Measurements from ENCODE around the gene EBF3. TPM values are rescaled to one million over a fixed set of nuclear protein-coding genes. Genes with fewer than 3 reads are reported as not detected.

EBF3 gene
- total and polyA plus RNA-seq, 2 experiments from 2014 or later, result 0.27 to 0.49 TPM

DNA sequence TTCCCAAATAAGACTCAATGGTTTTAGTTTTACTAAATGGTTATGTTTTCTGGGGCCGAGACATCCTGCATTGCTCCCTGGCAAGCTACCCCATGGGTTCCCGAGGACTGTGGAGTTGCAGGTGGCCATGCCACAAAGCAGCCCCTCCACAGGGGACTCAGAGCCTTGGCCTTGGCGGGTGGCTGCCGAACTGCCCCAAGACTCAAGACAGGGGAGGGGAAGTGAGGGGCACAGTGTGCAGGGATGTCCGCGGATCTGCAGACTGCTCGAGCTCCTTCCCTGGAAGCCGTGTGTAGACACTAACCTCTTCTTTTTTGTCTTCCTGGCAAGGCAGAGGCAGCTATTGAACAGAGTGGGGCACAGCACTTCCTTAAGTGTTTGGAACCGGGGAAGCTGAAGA lies 154.6 kb downstream of the EBF3 start (continued):
- TF ChIP-seq, protein P1, sequence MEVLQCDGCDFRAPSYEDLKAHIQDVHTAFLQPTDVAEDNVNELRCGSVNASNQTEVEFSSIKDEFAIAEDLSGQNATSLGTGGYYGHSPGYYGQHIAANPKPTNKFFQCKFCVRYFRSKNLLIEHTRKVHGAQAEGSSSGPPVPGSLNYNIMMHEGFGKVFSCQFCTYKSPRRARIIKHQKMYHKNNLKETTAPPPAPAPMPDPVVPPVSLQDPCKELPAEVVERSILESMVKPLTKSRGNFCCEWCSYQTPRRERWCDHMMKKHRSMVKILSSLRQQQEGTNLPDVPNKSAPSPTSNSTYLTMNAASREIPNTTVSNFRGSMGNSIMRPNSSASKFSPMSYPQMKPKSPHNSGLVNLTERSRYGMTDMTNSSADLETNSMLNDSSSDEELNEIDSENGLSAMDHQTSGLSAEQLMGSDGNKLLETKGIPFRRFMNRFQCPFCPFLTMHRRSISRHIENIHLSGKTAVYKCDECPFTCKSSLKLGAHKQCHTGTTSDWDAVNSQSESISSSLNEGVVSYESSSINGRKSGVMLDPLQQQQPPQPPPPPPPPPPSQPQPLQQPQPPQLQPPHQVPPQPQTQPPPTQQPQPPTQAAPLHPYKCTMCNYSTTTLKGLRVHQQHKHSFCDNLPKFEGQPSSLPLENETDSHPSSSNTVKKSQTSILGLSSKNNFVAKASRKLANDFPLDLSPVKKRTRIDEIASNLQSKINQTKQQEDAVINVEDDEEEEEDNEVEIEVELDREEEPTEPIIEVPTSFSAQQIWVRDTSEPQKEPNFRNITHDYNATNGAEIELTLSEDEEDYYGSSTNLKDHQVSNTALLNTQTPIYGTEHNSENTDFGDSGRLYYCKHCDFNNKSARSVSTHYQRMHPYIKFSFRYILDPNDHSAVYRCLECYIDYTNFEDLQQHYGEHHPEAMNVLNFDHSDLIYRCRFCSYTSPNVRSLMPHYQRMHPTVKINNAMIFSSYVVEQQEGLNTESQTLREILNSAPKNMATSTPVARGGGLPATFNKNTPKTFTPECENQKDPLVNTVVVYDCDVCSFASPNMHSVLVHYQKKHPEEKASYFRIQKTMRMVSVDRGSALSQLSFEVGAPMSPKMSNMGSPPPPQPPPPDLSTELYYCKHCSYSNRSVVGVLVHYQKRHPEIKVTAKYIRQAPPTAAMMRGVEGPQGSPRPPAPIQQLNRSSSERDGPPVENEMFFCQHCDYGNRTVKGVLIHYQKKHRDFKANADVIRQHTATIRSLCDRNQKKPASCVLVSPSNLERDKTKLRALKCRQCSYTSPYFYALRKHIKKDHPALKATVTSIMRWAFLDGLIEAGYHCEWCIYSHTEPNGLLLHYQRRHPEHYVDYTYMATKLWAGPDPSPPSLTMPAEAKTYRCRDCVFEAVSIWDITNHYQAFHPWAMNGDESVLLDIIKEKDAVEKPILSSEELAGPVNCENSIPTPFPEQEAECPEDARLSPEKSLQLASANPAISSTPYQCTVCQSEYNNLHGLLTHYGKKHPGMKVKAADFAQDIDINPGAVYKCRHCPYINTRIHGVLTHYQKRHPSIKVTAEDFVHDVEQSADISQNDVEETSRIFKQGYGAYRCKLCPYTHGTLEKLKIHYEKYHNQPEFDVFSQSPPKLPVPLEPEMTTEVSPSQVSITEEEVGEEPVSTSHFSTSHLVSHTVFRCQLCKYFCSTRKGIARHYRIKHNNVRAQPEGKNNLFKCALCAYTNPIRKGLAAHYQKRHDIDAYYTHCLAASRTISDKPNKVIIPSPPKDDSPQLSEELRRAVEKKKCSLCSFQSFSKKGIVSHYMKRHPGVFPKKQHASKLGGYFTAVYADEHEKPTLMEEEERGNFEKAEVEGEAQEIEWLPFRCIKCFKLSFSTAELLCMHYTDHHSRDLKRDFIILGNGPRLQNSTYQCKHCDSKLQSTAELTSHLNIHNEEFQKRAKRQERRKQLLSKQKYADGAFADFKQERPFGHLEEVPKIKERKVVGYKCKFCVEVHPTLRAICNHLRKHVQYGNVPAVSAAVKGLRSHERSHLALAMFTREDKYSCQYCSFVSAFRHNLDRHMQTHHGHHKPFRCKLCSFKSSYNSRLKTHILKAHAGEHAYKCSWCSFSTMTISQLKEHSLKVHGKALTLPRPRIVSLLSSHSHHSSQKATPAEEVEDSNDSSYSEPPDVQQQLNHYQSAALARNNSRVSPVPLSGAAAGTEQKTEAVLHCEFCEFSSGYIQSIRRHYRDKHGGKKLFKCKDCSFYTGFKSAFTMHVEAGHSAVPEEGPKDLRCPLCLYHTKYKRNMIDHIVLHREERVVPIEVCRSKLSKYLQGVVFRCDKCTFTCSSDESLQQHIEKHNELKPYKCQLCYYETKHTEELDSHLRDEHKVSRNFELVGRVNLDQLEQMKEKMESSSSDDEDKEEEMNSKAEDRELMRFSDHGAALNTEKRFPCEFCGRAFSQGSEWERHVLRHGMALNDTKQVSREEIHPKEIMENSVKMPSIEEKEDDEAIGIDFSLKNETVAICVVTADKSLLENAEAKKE (CRISPR knock-in tag; IDR thresholded peaks at IDR 0.05), result no peak
- TF ChIP-seq JUNB (IDR thresholded peaks at IDR 0.05; ENCODE audit: unreplicated experiment) (no peak), STAT1 (IDR thresholded peaks at IDR 0.05; ENCODE audit: unreplicated experiment) (no peak), CTCF (conservative IDR thresholded peaks at IDR 0.05; ENCODE audit: low read depth in 2 of 2) (no peak)

DNA sequence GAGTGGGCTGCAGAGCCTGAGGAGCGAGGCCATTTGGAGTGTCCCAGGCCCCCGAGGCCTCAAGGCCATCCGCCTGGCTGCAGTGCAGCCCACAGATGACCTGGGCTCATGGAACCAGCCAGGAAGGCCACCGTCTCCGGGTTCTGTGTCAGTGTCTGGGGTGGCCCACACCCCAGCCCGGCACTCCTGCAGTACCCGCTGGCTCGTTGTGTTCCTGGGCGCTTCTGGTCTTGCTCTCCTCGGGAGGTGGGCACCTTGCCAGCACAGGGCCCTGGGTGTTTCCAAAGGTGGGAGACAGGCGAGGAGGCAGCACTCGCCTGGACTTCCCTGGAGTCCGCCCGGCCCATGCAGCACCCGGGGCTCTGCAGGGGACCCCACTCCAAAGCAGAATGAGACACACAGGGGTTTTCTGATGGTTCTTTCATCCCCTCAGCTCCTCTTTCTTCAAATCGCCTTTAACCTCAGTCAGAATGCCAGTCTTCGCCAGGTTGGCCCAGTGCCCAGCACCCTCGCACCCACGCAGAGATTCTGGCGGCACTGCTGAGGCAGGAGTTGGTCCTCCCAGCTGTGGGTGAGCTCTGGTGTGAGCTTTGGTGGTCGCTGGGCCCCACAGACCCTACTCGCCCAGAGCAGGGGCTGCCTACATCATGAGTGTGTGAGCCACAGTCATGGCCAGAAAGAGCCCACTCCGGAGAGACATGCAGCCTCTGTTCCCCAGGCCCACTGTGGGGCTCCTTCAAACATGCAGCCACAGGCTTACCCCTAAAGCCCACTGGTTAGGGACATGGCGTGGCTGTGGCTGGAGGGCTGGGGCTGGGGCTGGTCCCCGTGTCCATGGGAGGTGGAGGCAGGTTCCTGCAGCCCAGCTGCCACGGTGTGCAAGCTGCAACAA lies 155.7 kb downstream of the EBF3 start:
- Mint-ChIP-seq H3K4me3 (no peak overlapping the region), H3K27me3 (ENCODE audit: insufficient read depth, low read depth, poor library complexity) (peaks cover 3% of the 10 kb centered on the region), H3K4me1 (no peaks in the 10 kb centered on the region), H3K27ac (no peak overlapping the region), H3K36me3 (ENCODE audit: low read depth) (peaks cover 11% of the 10 kb centered on the region), H3K9me3 (peaks cover 35% of the 10 kb centered on the region)
- DNase-seq (ENCODE audit: low spot score) (no peak), ATAC-seq (no peak)
- no peaks in the 10 kb centered on the region for H3K4me1 ChIP-seq (ENCODE audit: insufficient read depth)
- no peaks in the 10 kb centered on the region for H3K79me2 ChIP-seq (replicated peaks; ENCODE audit: insufficient read depth)
- no peak overlapping the region for H3K27ac ChIP-seq (ENCODE audit: low read depth)
- H2AFZ ChIP-seq, result no peak overlapping the region
- H3K4me3 ChIP-seq, result no peak overlapping the region
- H3F3A ChIP-seq (replicated peaks; ENCODE audit: low read depth), result no peaks in the 10 kb centered on the region
- H3K4me2 ChIP-seq, result no peak overlapping the region
- no peaks in the 10 kb centered on the region for H3K36me3 ChIP-seq (ENCODE audit: insufficient read depth)
- no peaks in the 10 kb centered on the region for H3K27me3 ChIP-seq (ENCODE audit: insufficient read depth)
- H4K20me1 ChIP-seq (replicated peaks; ENCODE audit: insufficient read depth), result no peaks in the 10 kb centered on the region
- peaks cover 3% of the 10 kb centered on the region for H3K9me2 ChIP-seq (ENCODE audit: insufficient read depth)
- no peak for TF ChIP-seq NANOG (IDR thresholded peaks at IDR 0.05; ENCODE audit: borderline replicate concordance)
- TF ChIP-seq EZH2phosphoT487 (IDR thresholded peaks at IDR 0.05; ENCODE audit: unreplicated experiment), result no peak
- TF ChIP-seq JUNB (IDR thresholded peaks at IDR 0.05; ENCODE audit: unreplicated experiment), result no peak
- no peak for TF ChIP-seq POLR2AphosphoS5 (IDR thresholded peaks at IDR 0.05; ENCODE audit: low read depth)
- TF ChIP-seq, protein P2, sequence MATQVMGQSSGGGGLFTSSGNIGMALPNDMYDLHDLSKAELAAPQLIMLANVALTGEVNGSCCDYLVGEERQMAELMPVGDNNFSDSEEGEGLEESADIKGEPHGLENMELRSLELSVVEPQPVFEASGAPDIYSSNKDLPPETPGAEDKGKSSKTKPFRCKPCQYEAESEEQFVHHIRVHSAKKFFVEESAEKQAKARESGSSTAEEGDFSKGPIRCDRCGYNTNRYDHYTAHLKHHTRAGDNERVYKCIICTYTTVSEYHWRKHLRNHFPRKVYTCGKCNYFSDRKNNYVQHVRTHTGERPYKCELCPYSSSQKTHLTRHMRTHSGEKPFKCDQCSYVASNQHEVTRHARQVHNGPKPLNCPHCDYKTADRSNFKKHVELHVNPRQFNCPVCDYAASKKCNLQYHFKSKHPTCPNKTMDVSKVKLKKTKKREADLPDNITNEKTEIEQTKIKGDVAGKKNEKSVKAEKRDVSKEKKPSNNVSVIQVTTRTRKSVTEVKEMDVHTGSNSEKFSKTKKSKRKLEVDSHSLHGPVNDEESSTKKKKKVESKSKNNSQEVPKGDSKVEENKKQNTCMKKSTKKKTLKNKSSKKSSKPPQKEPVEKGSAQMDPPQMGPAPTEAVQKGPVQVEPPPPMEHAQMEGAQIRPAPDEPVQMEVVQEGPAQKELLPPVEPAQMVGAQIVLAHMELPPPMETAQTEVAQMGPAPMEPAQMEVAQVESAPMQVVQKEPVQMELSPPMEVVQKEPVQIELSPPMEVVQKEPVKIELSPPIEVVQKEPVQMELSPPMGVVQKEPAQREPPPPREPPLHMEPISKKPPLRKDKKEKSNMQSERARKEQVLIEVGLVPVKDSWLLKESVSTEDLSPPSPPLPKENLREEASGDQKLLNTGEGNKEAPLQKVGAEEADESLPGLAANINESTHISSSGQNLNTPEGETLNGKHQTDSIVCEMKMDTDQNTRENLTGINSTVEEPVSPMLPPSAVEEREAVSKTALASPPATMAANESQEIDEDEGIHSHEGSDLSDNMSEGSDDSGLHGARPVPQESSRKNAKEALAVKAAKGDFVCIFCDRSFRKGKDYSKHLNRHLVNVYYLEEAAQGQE (IDR thresholded peaks at IDR 0.05; ENCODE audit: unreplicated experiment), result no peak
- TF ChIP-seq STAT1 (IDR thresholded peaks at IDR 0.05; ENCODE audit: unreplicated experiment), result no peak
- TF ChIP-seq, protein P3, sequence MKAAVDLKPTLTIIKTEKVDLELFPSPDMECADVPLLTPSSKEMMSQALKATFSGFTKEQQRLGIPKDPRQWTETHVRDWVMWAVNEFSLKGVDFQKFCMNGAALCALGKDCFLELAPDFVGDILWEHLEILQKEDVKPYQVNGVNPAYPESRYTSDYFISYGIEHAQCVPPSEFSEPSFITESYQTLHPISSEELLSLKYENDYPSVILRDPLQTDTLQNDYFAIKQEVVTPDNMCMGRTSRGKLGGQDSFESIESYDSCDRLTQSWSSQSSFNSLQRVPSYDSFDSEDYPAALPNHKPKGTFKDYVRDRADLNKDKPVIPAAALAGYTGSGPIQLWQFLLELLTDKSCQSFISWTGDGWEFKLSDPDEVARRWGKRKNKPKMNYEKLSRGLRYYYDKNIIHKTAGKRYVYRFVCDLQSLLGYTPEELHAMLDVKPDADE (IDR thresholded peaks at IDR 0.05), result no peak
- no peak for TF ChIP-seq ZNF331 (CRISPR knock-in tag; IDR thresholded peaks at IDR 0.05; ENCODE audit: low read depth)
- no peak for TF ChIP-seq ZNF114 (CRISPR knock-in tag; IDR thresholded peaks at IDR 0.05)
- TF ChIP-seq CREB1 (CRISPR knock-in tag; IDR thresholded peaks at IDR 0.05; ENCODE audit: low read depth), result no peak
